Measurements from ENCODE around the gene RIMKLA.

GRCh38 chr1:42365118-42365517 is 15.5 kb upstream of the RIMKLA start:
- no peak for TF ChIP-seq CTCF (IDR thresholded peaks at IDR 0.05)
- no peak for TF ChIP-seq POLR2A (IDR thresholded peaks at IDR 0.05; ENCODE audit: low read depth)
